WTC11 (cell line): ENCODE data around the gene ZCCHC8. TPM values are rescaled to one million over a fixed set of nuclear protein-coding genes. Genes with fewer than 3 reads are reported as not detected.

ENCODE experiments used
- ATAC-seq: fragments of 200-7000 bp; cut with Tn5 transposase; 2 replicates; pipeline ENCODE4 v1.10.0; 2021; ENCODE audit warnings: mild to moderate bottlenecking, moderate library complexity
- CTCF ChIA-PET: fragments of 300-600 bp; sonication (Branson Sonifier 250); formaldehyde crosslinking; loops from one replicate; lab custom pipeline; 2021; ENCODE audit warnings: antibody characterized with exemption; lab: Charles Lee
- POLR2A ChIA-PET: fragments of 350-600 bp; sonication (Branson Sonifier 250); formaldehyde crosslinking; loops from one replicate; lab custom pipeline; 2021; ENCODE audit warnings: antibody characterized with exemption; lab: Charles Lee
- DNase-seq: peaks from one replicate; pipeline ENCODE4 v3.0.0; 2021; ENCODE audit warnings: low spot score
- H3K27ac Mint-ChIP-seq: 2 replicates; pipeline ENCODE4 v1.8.0; 2021; ENCODE audit warnings: mixed read lengths
- H3K27me3 Mint-ChIP-seq: 2 replicates; pipeline ENCODE4 v1.8.0; 2021; ENCODE audit warnings: low read depth, mild to moderate bottlenecking, moderate library complexity, mixed read lengths
- H3K36me3 Mint-ChIP-seq: 2 replicates; pipeline ENCODE4 v1.8.0; 2021; ENCODE audit warnings: mixed read lengths
- H3K4me1 Mint-ChIP-seq: 2 replicates; pipeline ENCODE4 v1.8.0; 2022; ENCODE audit warnings: mixed read lengths
- H3K4me3 Mint-ChIP-seq: 2 replicates; pipeline ENCODE4 v1.8.0; 2021; ENCODE audit warnings: mild to moderate bottlenecking, moderate library complexity, mixed read lengths
- H3K9me3 Mint-ChIP-seq: 2 replicates; pipeline ENCODE4 v1.8.0; 2021; ENCODE audit warnings: mixed read lengths
- ELF4 ChIP-seq: sonication (generic); formaldehyde crosslinking; IDR thresholded peaks from 2 replicates; pipeline ENCODE4 v1.8.1; 2022; ENCODE audit warnings: low read depth, mild to moderate bottlenecking, moderate library complexity, missing genetic modification reagents
- FOXJ3 ChIP-seq: sonication (generic); formaldehyde crosslinking; IDR thresholded peaks from 2 replicates; pipeline ENCODE4 v1.9.0; 2021; ENCODE audit warnings: missing genetic modification reagents, mild to moderate bottlenecking, borderline replicate concordance
- HMGA2 ChIP-seq: fragments of 250-450 bp; sonication (Bioruptor Pico); IDR thresholded peaks from 2 replicates; pipeline ENCODE4 v1.4.0; 2021; ENCODE audit warnings: mild to moderate bottlenecking, moderate library complexity
- ZBTB21 ChIP-seq: sonication (generic); formaldehyde crosslinking; IDR thresholded peaks from 2 replicates; pipeline ENCODE4 v1.8.1; 2023; ENCODE audit warnings: mild to moderate bottlenecking, missing genetic modification reagents, borderline replicate concordance
- ZNF121 ChIP-seq: sonication (generic); formaldehyde crosslinking; IDR thresholded peaks from 2 replicates; pipeline ENCODE4 v1.8.0; 2023; ENCODE audit warnings: missing genetic modification reagents
- ZNF263 ChIP-seq: sonication (generic); formaldehyde crosslinking; IDR thresholded peaks from 2 replicates; pipeline ENCODE4 v1.8.1; 2022; ENCODE audit warnings: low read depth, mild to moderate bottlenecking, moderate library complexity, missing genetic modification reagents
- total RNA-seq: library from RNA; stranded (reverse); gene quantifications from 3 replicates; pipeline ENCODE4 v1.2.3, GENCODE V29; 2021
- TF ChIP-seq, protein P1 (sequence below): sonication (generic); formaldehyde crosslinking; IDR thresholded peaks from 2 replicates; pipeline ENCODE4 v1.8.0; 2022; ENCODE audit warnings: missing genetic modification reagents
- TF ChIP-seq, protein P2 (sequence below): sonication (generic); formaldehyde crosslinking; IDR thresholded peaks from 2 replicates; pipeline ENCODE4 v1.8.0; 2023; ENCODE audit warnings: mild to moderate bottlenecking, missing genetic modification reagents
- TF ChIP-seq, protein P3 (sequence below): sonication (generic); formaldehyde crosslinking; IDR thresholded peaks from 2 replicates; pipeline ENCODE4 v1.8.0; 2022; ENCODE audit warnings: mild to moderate bottlenecking, missing genetic modification reagents
- TF ChIP-seq, protein P4 (sequence below): sonication (generic); formaldehyde crosslinking; IDR thresholded peaks from 2 replicates; pipeline ENCODE4 v1.8.0; 2022; ENCODE audit warnings: mild to moderate bottlenecking, missing genetic modification reagents
- TF ChIP-seq, protein P5 (sequence below): sonication (generic); formaldehyde crosslinking; IDR thresholded peaks from 2 replicates; pipeline ENCODE4 v1.8.1; 2022; ENCODE audit warnings: missing genetic modification reagents, borderline replicate concordance
- TF ChIP-seq, protein P6 (sequence below): sonication (generic); formaldehyde crosslinking; IDR thresholded peaks from 2 replicates; pipeline ENCODE4 v1.8.0; 2023; ENCODE audit warnings: missing genetic modification reagents
- TF ChIP-seq, protein P7 (sequence below): fragments of 250-450 bp; sonication (Bioruptor Pico); IDR thresholded peaks from 2 replicates; pipeline ENCODE4 v1.9.0; 2021; ENCODE audit warnings: mild to moderate bottlenecking
- TF ChIP-seq, protein P8 (sequence below): fragments of 250-450 bp; sonication (Bioruptor Pico); conservative IDR thresholded peaks from 2 replicates; pipeline ENCODE4 v1.9.0; 2021; ENCODE audit warnings: mild to moderate bottlenecking
- TF ChIP-seq, protein P9 (sequence below): fragments of 200-600 bp; IDR thresholded peaks from 2 replicates; pipeline ENCODE4 v1.8.0; 2022; ENCODE audit warnings: antibody characterized with exemption

ZCCHC8 gene
- total RNA-seq, 1 experiment from 2014 or later, result 28.4 TPM

DNA sequence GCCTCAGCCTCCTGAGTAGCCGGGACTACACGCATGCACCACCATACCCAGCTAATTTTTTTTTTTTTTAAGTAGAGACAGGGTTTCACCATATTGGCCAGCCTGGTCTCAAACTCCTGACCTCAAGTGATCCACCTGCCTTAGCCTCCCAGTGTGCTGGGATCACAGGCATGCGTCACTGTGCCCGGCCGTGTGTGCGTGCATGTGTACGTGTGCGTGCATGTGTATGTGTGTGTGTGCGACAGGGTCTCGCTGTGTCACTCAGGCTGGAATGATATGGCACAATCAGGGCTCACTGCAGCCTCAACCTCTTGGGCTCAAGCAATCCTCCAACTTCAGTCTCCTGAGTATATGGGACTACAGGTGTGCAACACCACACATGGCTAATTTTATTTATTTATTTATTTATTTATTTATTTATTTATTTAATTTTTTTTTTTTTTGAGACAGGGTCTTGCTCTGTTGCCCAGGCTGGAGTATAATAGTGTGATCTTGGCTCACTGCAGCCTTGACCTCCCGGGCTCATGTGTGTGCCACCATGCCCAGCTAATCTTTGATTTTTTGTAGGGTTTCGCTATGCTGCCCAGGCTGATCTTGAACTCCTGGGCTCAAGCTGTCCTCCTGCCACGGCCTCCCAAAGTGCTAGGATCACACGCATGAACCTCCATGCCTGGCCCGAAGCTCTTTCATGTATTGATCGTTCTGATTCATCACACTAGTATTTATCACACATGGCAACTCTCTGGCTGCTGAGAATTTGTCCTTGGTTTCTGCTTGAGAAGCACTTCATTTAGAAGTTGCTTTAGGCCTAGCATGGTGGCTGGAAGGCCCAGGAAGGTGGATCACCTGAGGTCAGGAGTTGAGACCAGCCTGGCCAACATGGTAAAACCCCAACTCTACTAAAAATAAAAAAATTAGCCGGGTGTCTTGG, 42.4 kb downstream of the ZCCHC8 start:
- no peaks in the 10 kb centered on the region for H3K27me3 Mint-ChIP-seq
- H3K9me3 Mint-ChIP-seq, result no peaks in the 10 kb centered on the region
- POLR2A ChIA-PET, result interaction anchor here (0.5 to 0.7 kb wide), 2 partner anchors 8 to 127 kb away, joined by 3 read pairs; no protein-coding TSS in a partner anchor
- H3K27ac Mint-ChIP-seq, result no peak overlapping the region
- ATAC-seq (no peak), DNase-seq (no peak)
- H3K4me3 Mint-ChIP-seq, result no peak overlapping the region
- H3K36me3 Mint-ChIP-seq, result no peaks in the 10 kb centered on the region
- CTCF ChIA-PET, result interaction anchor here (0.7 kb wide), 1 partner anchor 55 kb away, joined by 3 read pairs; no protein-coding TSS in a partner anchor
- H3K4me1 Mint-ChIP-seq, result no peaks in the 10 kb centered on the region
- TF ChIP-seq FOXJ3 (CRISPR knock-in tag), result no peak
- TF ChIP-seq ZNF121 (CRISPR knock-in tag), result no peak
- TF ChIP-seq ZBTB21, result no peak
- TF ChIP-seq, protein P1, sequence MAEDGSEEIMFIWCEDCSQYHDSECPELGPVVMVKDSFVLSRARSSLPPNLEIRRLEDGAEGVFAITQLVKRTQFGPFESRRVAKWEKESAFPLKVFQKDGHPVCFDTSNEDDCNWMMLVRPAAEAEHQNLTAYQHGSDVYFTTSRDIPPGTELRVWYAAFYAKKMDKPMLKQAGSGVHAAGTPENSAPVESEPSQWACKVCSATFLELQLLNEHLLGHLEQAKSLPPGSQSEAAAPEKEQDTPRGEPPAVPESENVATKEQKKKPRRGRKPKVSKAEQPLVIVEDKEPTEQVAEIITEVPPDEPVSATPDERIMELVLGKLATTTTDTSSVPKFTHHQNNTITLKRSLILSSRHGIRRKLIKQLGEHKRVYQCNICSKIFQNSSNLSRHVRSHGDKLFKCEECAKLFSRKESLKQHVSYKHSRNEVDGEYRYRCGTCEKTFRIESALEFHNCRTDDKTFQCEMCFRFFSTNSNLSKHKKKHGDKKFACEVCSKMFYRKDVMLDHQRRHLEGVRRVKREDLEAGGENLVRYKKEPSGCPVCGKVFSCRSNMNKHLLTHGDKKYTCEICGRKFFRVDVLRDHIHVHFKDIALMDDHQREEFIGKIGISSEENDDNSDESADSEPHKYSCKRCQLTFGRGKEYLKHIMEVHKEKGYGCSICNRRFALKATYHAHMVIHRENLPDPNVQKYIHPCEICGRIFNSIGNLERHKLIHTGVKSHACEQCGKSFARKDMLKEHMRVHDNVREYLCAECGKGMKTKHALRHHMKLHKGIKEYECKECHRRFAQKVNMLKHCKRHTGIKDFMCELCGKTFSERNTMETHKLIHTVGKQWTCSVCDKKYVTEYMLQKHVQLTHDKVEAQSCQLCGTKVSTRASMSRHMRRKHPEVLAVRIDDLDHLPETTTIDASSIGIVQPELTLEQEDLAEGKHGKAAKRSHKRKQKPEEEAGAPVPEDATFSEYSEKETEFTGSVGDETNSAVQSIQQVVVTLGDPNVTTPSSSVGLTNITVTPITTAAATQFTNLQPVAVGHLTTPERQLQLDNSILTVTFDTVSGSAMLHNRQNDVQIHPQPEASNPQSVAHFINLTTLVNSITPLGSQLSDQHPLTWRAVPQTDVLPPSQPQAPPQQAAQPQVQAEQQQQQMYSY, result no peak
- TF ChIP-seq ELF4, result no peak
- TF ChIP-seq, protein P2, sequence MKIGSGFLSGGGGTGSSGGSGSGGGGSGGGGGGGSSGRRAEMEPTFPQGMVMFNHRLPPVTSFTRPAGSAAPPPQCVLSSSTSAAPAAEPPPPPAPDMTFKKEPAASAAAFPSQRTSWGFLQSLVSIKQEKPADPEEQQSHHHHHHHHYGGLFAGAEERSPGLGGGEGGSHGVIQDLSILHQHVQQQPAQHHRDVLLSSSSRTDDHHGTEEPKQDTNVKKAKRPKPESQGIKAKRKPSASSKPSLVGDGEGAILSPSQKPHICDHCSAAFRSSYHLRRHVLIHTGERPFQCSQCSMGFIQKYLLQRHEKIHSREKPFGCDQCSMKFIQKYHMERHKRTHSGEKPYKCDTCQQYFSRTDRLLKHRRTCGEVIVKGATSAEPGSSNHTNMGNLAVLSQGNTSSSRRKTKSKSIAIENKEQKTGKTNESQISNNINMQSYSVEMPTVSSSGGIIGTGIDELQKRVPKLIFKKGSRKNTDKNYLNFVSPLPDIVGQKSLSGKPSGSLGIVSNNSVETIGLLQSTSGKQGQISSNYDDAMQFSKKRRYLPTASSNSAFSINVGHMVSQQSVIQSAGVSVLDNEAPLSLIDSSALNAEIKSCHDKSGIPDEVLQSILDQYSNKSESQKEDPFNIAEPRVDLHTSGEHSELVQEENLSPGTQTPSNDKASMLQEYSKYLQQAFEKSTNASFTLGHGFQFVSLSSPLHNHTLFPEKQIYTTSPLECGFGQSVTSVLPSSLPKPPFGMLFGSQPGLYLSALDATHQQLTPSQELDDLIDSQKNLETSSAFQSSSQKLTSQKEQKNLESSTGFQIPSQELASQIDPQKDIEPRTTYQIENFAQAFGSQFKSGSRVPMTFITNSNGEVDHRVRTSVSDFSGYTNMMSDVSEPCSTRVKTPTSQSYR (CRISPR knock-in tag), result no peak
- TF ChIP-seq, protein P3, sequence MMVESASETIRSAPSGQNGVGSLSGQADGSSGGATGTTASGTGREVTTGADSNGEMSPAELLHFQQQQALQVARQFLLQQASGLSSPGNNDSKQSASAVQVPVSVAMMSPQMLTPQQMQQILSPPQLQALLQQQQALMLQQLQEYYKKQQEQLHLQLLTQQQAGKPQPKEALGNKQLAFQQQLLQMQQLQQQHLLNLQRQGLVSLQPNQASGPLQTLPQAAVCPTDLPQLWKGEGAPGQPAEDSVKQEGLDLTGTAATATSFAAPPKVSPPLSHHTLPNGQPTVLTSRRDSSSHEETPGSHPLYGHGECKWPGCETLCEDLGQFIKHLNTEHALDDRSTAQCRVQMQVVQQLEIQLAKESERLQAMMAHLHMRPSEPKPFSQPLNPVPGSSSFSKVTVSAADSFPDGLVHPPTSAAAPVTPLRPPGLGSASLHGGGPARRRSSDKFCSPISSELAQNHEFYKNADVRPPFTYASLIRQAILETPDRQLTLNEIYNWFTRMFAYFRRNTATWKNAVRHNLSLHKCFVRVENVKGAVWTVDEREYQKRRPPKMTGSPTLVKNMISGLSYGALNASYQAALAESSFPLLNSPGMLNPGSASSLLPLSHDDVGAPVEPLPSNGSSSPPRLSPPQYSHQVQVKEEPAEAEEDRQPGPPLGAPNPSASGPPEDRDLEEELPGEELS (CRISPR knock-in tag), result no peak
- TF ChIP-seq, protein P4, sequence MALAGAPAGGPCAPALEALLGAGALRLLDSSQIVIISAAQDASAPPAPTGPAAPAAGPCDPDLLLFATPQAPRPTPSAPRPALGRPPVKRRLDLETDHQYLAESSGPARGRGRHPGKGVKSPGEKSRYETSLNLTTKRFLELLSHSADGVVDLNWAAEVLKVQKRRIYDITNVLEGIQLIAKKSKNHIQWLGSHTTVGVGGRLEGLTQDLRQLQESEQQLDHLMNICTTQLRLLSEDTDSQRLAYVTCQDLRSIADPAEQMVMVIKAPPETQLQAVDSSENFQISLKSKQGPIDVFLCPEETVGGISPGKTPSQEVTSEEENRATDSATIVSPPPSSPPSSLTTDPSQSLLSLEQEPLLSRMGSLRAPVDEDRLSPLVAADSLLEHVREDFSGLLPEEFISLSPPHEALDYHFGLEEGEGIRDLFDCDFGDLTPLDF (CRISPR knock-in tag), result no peak
- no peak for TF ChIP-seq ZNF263 (CRISPR knock-in tag)
- TF ChIP-seq, protein P5, sequence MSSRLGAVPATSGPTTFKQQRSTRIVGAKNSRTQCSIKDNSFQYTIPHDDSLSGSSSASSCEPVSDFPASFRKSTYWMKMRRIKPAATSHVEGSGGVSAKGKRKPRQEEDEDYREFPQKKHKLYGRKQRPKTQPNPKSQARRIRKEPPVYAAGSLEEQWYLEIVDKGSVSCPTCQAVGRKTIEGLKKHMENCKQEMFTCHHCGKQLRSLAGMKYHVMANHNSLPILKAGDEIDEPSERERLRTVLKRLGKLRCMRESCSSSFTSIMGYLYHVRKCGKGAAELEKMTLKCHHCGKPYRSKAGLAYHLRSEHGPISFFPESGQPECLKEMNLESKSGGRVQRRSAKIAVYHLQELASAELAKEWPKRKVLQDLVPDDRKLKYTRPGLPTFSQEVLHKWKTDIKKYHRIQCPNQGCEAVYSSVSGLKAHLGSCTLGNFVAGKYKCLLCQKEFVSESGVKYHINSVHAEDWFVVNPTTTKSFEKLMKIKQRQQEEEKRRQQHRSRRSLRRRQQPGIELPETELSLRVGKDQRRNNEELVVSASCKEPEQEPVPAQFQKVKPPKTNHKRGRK (CRISPR knock-in tag), result no peak
- TF ChIP-seq, protein P6, sequence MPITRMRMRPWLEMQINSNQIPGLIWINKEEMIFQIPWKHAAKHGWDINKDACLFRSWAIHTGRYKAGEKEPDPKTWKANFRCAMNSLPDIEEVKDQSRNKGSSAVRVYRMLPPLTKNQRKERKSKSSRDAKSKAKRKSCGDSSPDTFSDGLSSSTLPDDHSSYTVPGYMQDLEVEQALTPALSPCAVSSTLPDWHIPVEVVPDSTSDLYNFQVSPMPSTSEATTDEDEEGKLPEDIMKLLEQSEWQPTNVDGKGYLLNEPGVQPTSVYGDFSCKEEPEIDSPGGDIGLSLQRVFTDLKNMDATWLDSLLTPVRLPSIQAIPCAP (CRISPR knock-in tag), result no peak
- TF ChIP-seq, protein P7, sequence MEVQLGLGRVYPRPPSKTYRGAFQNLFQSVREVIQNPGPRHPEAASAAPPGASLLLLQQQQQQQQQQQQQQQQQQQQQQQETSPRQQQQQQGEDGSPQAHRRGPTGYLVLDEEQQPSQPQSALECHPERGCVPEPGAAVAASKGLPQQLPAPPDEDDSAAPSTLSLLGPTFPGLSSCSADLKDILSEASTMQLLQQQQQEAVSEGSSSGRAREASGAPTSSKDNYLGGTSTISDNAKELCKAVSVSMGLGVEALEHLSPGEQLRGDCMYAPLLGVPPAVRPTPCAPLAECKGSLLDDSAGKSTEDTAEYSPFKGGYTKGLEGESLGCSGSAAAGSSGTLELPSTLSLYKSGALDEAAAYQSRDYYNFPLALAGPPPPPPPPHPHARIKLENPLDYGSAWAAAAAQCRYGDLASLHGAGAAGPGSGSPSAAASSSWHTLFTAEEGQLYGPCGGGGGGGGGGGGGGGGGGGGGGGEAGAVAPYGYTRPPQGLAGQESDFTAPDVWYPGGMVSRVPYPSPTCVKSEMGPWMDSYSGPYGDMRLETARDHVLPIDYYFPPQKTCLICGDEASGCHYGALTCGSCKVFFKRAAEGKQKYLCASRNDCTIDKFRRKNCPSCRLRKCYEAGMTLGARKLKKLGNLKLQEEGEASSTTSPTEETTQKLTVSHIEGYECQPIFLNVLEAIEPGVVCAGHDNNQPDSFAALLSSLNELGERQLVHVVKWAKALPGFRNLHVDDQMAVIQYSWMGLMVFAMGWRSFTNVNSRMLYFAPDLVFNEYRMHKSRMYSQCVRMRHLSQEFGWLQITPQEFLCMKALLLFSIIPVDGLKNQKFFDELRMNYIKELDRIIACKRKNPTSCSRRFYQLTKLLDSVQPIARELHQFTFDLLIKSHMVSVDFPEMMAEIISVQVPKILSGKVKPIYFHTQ (CRISPR knock-in tag), result no peak
- TF ChIP-seq, protein P8, sequence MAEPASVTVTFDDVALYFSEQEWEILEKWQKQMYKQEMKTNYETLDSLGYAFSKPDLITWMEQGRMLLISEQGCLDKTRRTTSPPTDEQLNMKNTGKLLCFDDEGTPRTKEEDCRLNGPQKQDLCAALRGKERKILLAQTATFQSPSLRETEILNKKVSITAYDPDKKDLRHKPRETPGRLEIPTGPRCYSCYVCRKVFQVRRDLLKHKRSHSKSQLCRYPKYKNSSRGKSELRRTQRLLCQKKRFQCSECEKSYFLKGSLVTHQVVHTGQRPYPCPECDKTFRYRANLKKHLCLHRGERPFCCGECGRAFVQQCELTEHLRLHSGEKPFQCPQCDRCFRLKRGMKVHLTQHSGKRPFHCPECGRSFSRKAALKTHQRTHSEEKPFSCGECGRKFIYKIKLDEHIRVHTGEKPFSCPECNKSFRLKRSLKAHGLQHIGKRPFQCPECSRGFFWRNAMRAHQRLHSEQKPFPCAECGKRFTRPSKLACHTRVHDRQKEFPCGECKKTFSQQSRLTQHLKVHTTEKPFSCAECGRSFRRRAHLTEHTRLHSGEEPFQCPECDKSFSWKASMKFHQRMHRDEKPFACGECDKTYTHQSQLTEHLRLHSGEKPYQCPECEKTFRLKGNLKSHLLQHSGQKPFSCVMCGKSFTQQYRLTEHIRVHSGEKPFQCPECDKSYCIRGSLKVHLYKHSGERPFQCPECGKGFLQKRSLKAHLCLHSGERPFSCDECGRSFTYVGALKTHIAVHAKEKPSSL (CRISPR knock-in tag), result no peak
- TF ChIP-seq, protein P9, sequence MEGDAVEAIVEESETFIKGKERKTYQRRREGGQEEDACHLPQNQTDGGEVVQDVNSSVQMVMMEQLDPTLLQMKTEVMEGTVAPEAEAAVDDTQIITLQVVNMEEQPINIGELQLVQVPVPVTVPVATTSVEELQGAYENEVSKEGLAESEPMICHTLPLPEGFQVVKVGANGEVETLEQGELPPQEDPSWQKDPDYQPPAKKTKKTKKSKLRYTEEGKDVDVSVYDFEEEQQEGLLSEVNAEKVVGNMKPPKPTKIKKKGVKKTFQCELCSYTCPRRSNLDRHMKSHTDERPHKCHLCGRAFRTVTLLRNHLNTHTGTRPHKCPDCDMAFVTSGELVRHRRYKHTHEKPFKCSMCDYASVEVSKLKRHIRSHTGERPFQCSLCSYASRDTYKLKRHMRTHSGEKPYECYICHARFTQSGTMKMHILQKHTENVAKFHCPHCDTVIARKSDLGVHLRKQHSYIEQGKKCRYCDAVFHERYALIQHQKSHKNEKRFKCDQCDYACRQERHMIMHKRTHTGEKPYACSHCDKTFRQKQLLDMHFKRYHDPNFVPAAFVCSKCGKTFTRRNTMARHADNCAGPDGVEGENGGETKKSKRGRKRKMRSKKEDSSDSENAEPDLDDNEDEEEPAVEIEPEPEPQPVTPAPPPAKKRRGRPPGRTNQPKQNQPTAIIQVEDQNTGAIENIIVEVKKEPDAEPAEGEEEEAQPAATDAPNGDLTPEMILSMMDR, result no peak
- TF ChIP-seq HMGA2 (CRISPR knock-in tag), result no peak
